HS-27A (cell line): ENCODE data around the gene ZNF688.

Experiments used
- DNase-seq: peaks from one replicate; pipeline ENCODE4 v3.0.0-alpha.2; 2012; ENCODE audit warnings: low read depth, missing footprints

ZNF688 gene

DNA sequence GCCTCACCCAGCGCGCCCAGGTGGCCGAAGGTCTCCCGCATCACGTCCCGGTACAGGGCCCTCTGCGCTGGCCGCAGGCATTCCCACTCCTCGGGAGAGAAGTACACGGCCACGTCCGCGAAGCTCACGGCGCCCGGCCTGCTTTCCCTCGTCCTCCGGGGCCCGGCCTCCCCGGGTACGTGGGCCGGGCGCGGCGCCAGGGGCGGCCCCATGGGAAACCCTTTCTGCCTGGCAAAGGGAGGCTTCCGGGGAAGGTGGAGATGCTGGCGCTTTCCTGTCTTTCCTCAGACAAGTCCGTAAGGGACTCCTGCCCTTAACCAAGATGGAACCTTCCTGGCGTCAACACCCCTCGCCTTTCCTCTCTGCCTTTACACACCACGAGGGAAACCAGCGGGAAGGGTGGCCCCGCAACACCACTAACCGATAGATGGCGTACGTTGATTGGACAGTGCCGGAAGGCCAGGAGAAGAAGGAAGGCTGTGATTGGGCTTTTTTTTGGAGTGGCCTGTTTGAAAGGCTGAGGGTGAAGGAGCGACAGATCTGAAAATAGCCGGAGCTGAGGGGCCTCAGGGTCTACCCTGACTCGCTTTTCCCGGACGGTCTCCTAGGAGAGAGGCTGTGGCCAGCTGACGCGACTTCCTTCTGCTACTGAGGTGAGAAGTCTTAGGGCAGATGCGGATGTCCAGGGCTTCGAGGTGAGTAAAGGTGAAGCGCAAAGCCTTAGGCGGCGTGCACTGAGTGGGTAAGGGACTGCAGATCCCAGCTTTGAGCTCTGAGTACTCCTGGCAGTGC lies 14.1 kb upstream of the ZNF688 start, which contains the start of gene ZNF785:
ZNF785 (minus strand) TSS at position 298 of the 792 bp plus-strand sequence; CDS start at position 212, 86 bp downstream.
- peak; percentile 96 for DNase-seq

- DNase-seq: no peak
Measured at GRCh38 chr16:30585022-30585399, 13.5 kb upstream of the ZNF688 start.

DNA sequence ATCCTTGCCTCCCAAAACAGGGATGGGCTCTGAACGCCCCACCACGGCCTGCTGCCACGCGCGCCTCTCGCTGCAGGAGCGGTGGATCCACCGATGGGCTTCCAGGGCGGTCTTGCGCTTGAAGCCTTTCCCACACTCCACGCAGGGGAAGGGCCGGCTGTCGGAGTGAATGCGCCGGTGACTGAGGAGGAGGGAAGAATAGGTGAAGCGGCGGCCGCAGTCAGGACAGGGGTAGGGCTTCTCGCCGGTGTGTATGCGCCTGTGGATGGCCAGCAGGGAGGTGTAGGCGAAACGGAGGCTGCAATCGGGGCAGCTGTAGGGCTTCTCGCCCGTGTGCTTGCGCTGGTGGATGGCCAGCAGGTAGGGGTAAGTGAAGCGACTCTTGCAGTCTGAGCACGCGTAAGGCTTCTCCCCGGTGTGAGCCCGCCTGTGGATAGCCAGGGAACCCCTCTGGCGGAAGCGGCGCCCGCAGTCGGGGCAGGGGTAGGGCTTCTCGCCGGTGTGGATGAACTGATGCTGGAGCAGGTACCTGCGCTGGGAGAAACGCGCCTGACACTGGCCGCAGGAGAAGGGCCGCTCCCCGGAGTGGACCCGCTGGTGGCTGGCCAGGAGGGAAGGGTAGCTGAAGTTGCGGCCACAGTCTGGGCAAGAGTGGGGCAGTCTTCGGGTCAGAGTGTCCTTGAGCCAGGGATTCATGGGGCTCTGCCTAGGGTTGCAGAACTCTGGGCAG lies 11.3 kb upstream of the ZNF688 start:
- no peak for DNase-seq

DNA sequence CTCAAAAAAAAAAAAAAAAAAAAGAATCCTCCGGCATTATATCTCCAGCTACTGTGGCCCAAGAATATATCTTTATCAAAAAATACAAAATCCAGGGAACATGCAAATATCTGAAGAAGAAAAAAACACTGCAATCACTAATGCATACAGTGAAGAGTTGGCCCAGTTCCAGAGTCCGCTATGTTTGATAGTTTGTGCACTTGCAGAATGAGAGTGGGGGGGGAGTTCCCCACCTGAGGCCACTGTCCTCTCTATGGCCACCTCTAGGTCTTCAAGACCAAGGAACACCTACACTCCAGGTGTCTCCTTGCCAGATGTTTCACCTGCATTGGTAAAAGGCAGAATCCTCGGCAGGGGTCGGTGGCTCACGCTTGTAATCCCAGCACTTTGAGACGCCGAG lies 9.9 kb upstream of the ZNF688 start:
- DNase-seq: no peak

DNA sequence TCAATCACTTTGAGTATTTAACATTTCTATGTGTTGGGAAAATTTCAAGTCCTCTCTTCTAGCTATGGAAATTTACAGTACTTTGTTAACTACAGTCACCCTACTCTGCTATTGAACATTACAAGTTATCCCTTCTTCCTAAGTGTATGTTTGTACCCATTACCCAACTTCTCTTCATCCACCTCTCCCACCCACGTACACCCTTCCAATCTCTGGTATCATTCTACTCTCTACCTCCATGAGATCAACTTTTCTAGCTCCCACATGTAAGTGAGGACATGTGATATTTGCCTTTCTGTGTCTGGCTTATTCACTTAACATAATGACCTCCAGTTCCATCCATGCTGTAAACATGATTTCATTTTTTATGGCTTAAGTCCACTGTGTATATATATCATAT lies 3.2 kb upstream of the ZNF688 start:
- no peak for DNase-seq

DNA sequence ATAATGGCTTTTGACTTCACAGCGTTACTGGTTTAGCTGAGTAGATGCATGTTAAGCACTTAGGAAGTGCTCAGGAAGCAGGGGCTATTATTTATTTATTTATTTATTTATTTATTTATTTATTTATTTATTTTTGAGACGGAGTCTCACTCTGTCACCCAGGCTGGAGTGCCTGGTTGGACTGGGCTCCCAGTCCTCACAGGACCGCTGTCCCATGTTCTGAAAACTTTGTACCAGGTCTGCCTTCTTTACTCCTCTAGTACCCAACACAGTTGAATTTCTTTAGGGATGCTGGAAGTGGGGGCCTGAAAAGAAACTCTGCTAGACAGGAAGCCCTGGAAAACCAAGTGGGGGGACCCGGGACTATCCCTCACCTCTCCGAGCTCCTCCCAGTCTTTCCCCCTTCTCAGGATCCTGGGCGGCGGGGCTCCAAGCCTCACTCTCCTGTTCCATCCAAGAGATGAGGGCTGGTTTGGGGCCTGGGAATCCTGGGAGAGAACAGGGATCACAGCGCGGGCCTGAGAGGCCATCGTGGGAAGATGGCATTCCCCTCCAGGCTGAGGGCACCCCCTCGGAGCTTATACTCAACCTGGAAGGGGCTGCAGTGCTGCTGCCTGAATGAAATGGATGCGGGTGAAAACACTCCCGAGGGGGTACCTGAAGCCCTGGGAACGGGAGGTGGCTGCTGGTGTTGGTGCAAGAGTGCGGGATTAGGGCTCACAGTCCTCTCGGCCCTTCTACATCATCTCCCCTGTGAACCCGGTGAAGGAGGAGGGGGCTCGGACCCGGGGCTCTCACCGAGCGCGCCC lies 674 bp downstream of the ZNF688 start:
- no peak for DNase-seq

DNA sequence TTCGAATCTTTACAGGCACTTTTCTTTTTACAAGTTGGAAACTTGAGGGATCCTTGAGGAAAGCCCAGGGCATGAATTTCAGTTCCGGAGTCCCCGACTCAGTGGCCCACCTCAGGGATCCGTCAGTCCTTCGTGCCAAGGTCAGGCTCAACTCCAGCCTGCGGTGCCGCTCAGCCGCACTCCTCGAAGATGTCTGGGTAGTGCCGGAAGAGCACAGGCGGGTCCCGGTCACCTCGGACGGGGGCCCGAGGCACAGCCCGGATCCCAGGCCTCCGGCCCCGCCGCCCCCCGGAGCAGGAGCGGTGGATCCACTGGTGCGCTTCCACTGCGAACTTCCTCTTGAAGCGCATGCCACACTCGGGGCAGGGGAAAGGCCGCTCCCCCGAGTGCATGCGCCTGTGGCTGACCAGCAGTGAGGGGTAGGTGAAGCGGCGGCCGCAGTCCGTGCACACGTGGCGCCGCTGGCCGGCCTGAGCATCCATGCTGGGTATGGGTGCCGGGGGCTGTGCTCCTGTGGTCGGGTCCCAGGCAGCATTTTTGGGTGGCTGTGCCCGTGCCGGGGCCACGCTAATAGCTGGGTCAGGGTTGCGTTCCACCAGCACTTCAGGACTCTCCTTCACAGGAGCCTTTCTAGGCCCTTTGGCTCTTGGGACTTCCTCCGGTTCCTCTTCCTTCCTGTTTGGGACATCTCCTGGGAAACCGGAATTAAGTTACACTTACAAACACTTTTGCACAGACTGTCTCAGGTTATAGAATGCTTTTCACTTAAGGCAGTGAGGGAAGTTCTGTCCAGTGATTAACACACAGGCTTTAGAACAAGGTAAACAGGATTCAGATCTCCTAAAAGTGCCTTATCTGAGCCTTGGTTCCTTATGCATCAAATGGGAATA lies 1.5 kb downstream of the ZNF688 start:
- no peak for DNase-seq

- DNase-seq: no peak
Measured at GRCh38 chr16:30569281-30569680, 2.2 kb downstream of the ZNF688 start.

DNA sequence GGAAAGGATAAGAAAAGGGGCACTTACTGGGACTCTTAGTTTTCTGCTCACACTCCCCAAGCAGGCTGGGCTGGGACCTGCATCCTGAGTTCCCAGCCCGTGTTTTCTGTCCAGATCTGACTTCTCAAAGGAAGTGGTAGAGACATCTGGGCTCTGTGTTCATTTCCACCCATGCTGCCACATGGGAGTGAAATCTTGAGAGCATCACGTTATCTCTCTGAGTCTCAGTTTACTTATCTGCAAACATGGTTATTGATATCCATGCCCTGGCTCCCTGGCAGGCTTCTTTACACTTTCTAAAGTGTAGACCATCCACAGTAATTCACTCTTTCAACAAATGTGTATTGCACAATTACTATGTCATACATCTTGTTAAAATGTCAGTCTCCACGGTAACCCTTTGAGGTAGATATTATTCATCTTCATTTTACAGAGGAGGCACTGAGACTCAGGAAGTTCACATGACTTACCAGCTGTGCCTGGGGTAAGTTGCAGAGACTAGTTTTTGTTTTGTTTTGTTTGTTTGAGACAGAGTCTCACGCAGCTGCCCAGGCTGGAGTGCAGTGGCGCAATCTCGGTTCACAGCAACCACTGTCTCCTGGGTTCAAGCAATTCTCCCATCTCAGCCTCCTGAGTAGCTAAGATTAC lies 3.4 kb downstream of the ZNF688 start:
- DNase-seq: no peak

- DNase-seq: no peak
Measured at GRCh38 chr16:30567160-30567990, 4.1 kb downstream of the ZNF688 start.

DNA sequence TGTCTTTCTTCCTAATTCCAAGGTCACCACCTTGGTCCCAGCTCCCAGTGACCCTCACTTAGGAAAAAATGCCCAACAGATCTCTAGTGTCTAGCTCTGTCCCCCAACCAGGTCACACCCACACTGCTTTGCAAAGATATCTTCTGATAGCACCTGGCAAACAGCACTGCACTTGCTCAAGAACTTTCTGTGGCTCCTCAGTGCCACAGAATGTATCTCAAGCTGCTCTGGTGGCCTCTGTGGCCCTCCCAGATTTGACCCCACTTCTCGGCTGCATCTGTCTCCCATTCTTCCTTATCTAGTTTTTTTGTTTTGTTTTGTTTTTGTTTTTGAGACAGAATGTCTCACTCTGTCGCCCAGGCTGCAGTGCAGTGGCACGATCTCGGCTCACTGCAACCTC lies 5.0 kb downstream of the ZNF688 start:
- DNase-seq: no peak

DNA sequence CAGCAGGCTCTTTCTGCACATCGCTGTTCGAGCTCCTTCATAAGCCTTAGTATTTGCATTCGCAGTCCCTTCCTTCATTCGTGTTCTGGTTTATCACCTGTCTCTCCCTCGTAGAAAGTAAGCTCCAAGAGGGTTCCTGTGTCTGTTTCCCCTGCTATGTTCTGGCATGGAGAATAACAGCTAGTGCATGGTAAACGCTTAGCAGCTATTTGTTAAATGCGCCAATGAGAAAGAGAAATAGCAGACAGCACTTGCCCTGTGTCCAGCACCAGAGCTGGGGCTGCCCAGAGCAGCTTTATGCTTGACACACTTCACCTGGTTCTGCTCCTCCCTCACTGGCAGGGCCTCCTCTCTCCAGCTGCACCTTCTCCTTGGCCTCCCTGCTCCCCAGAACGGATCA lies 5.5 kb downstream of the ZNF688 start:
- DNase-seq: no peak

DNA sequence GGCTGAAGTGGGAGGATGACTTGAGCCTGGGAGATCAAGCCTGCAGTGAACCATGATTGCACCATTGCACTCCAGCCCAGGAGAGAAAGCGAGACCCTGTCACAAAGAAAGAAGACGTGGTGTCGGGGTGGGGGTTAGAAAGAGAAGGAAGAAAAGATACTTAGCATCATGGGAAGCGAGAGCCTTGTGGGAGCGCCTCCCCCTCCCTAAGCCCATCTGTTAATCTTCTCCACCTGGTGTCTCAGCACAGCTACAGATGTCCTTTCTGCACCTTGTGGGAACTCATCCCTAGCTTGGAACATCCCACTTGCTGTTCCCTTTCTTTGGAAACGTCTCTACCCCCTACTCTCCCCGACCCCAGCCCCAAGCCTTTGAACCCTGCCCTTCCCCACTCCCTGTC lies 6.0 kb downstream of the ZNF688 start:
- DNase-seq: no peak

DNA sequence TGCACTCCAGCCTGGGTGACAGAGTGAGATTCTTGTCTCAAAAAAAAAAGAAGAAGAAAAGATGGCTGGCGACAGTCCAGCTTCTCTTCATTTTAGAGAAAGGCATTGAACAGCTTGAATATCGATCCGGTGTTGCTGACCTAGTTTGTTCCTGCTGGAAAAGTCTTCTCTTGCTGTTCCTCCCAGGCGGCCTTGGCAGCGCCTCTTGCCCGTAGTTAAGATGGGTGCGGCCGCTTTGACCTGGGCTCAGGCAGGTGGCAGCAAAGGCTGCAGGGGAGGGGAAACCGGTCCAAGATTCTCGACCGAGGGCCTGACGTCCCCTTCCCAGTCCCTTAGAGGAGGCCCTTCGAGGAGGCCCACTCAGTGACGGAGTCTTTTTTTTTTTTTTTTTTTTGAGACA lies 9.5 kb downstream of the ZNF688 start:
- DNase-seq: no peak

DNA sequence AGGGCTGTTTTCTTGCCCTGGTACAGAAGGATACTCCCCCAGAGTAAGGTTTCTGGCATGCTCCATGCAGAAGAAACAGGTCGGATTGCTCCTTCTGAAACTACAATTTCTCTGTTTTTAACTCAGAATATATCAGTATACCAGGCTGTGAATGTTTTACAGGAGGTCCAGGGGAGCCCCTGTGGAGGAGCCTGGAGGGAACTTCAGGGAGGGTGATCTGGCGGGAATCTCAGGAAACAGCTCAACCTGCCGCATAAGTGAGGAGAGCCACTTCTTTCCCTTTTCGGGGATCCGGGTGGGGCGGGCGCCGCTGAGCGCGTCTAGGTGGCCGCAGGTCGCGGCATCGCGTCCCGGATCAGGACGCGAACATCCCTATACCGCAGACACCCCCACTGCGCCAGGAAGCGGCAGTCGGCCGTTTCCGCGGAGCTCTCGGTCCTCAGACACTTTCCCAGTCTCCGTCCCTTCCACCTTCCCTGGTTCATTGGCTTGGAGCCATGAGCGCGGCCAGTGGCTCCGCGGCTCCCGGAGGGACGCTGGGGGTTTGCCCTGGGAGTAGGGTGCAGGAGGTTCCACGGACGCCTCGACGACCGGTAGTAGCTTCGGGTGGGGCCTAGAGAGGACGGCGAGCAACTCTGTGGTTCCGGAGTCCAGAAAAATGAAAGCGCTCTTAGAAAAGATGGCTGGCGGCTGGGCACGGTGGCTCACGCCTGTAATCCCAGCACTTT lies 10.3 kb downstream of the ZNF688 start:
- DNase-seq: no peak

DNA sequence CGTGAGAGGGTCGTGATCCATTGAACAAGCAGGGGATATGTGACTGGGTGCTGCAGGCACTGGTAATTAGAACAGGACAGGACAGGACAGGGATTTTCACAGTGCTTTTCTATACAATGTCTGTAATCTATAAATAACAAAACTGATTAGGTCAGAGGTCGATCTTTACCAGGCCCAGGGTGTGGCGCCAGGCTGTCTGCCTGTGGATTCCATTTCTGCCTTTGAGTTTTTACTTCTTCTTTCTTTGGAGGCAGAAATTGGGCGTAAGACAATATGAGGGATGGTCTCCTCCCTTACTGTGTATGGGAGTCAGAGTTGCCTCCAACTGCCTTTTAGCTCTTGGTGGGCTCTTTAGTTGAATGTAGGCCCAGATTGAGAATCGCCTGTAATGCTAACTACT lies 11.8 kb downstream of the ZNF688 start:
- DNase-seq: no peak

DNA sequence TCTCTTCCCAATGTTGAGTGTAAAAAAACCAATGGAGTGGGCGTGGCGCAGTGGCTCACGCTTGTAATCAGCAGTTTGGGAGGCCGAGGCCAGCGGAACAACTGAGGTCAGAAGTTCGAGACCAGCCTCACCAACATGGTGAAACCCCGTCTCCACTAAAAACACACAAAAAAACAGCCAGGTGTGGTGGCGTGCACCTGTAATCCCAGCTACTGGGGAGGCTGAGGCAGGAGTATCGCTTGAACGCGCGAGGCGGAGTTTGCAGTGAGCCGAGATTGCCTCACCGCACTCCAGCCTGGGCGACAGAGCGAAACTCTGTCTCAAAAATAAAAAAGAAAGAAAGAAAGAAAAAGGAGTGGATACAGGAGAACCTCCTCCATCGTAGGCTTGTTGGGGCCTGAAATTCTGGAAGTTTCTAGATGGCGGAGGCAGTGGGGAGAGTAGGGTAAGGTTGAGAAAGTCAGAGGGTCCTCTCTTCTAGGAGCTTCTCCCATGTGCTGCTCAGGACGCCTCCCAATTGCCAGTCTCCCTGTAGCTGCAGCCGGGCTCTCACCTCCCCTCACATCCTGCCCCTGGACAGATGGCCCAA lies 12.6 kb downstream of the ZNF688 start:
- no peak for DNase-seq

GRCh38 chr16:30557957-30558788 lies 13.3 kb downstream of the ZNF688 start, which contains the start of gene ZNF764:
Gene ZNF764 (minus strand): TSS chr16:30558374. CDS start chr16:30558182, 192 bp downstream.
- peak; percentile 91 for DNase-seq
